Measurements from ENCODE around the gene CEACAM19. TPM values are rescaled to one million over a fixed set of nuclear protein-coding genes. Genes with fewer than 3 reads are reported as not detected.

The CEACAM19 gene
- total and polyA plus RNA-seq, 2 of the 8 experiments (the other 6 are each of a cell fraction or from before 2014, with no cell fraction given) = 3.1 to 3.4 TPM

DNA sequence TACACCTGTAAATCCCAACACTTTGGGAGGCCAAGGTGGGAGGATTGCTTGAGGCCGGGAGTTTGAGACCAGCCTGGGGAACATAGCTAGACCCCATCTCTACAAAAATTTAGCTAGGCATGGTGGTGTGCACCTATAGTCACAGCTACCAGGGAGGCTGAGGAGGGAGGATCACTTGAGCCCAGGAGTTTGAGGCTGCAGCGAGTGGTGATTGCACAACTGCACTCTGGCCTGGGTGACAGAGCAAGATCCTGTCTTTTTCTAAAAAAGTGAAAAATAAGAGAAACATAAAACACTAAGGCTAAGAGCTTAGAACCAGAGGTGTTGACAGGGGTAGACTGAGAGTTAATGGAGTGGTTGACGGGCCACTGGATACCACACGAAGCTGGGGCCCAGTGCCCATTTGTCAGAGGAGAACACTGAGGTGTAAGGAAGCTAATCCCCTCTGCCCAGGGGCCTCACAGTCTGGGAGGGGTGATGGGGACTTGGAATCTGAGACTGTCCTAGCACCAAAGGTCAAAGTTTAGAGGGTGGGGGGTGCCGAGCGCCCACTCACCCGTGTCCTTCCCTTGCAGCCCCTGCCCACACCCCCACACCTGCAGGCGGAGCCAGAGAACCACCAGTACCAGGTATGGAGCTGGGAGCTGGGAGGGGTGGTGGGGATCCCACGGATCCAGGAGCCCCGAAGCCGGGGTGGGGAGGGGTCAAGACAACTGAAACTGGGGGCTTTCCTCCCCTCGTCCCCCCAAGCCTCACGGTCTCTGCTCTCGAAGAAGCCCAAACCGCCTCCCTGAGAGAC is 10.9 kb downstream of the CEACAM19 start (continued):
- TF ChIP-seq TBP (IDR thresholded peaks at IDR 0.05; ENCODE audit: low read depth, low read length) = no peak
